A549 (cell line): ENCODE measurements around the gene ZNF747. TPM values are rescaled to one million over a fixed set of nuclear protein-coding genes. Genes with fewer than 3 reads are reported as not detected.

Experiments
- ATAC-seq, 2 experiments: fragments of 200-7000 bp in 1 of 2; fragments of >200 bp in 1 of 2; cut with Nextera tagmentation in 1 of 2; cut with Tn5 transposase in 1 of 2; 3 replicates each; pipeline versions ENCODE4 v1.8.0 to v1.9.1; 2018 to 2020; ENCODE audit warnings: mild to moderate bottlenecking in 1 of 2, moderate library complexity in 1 of 2
- CTCF ChIA-PET: fragments of 300-600 bp; sonication (Branson Sonifier 250); formaldehyde crosslinking; extraction: SDS; loops from one replicate; lab custom pipeline; 2021; ENCODE audit warnings: antibody characterized with exemption, inconsistent platforms; lab: Yijun Ruan, JAX
- POLR2A ChIA-PET: fragments of 350-600 bp; formaldehyde crosslinking; extraction: SDS; loops from one replicate; lab custom pipeline; 2021; ENCODE audit warnings: antibody characterized with exemption, inconsistent platforms; lab: Yijun Ruan, JAX
- DNase-seq, 2 experiments: peaks; one replicate each; pipeline versions ENCODE4 v3.0.0 to v3.0.0-alpha.2; 2011 to 2016; ENCODE audit warnings: low read depth in 1 of 2, low spot score in 1 of 2
- FAIRE-seq: peaks from 2 replicates; lab custom pipeline; 2011; peaks lifted over from hg19 to GRCh38; lab: Jason Lieb, UNC
- H3K27ac ChIP-seq, 2 experiments: fragments of >200 bp; sonication (Bioruptor Twin); formaldehyde crosslinking; 3 replicates each; pipeline ENCODE4 v1.5.1; 2016 to 2017
- H3K4me1 ChIP-seq: fragments of >200 bp; sonication (Bioruptor Twin); formaldehyde crosslinking; 3 replicates; pipeline ENCODE4 v1.6.1; 2016
- H3K4me2 ChIP-seq: fragments of >200 bp; sonication (Bioruptor Twin); formaldehyde crosslinking; 3 replicates; pipeline ENCODE4 v1.6.1; 2016
- H3K4me3 ChIP-seq: fragments of >200 bp; sonication (Bioruptor Twin); formaldehyde crosslinking; 3 replicates; pipeline ENCODE4 v1.5.1; 2016
- H3K9me3 ChIP-seq: fragments of >200 bp; sonication (Bioruptor Twin); formaldehyde crosslinking; 3 replicates; pipeline ENCODE4 v1.6.1; 2016
- ATOH8 ChIP-seq: fragments of 250-450 bp; sonication (Bioruptor Pico); IDR thresholded peaks from 2 replicates; pipeline ENCODE4 v1.5.0; 2020; ENCODE audit warnings: low read depth, mild to moderate bottlenecking, moderate library complexity
- BCL3 ChIP-seq: fragments of >200 bp; sonication (Bioruptor Twin); formaldehyde crosslinking; IDR thresholded peaks from 3 replicates; pipeline ENCODE4 v1.6.1; 2016
- BHLHE40 ChIP-seq: IDR thresholded peaks from 2 replicates; pipeline ENCODE4 v1.6.1; 2012; ENCODE audit warnings: low read depth, low read length, inconsistent platforms
- CBX8 ChIP-seq: fragments of 200-600 bp; sonication (generic); IDR thresholded peaks from 2 replicates; pipeline ENCODE4 v1.6.1; 2016
- CEBPB ChIP-seq, 2 experiments: fragments of >200 bp in 1 of 2; sonication (Bioruptor Twin) in 1 of 2; formaldehyde crosslinking in 1 of 2; IDR thresholded peaks; 2 replicates each; pipeline ENCODE4 v1.6.1; 2012 to 2016
- E2F6 ChIP-seq: IDR thresholded peaks from 2 replicates; pipeline ENCODE4 v1.6.1; 2012; ENCODE audit warnings: low read depth, borderline replicate concordance
- EHMT2 ChIP-seq: fragments of 200-600 bp; sonication (generic); IDR thresholded peaks from 2 replicates; pipeline ENCODE4 v1.6.1; 2016; ENCODE audit warnings: antibody characterized with exemption, low read depth, mild to moderate bottlenecking, moderate library complexity
- ELK1 ChIP-seq: fragments of 150-350 bp; IDR thresholded peaks from 2 replicates; pipeline ENCODE4 v1.6.1; 2014; ENCODE audit warnings: low read depth, mild to moderate bottlenecking, low read length
- HEYL ChIP-seq: fragments of 250-450 bp; sonication (Bioruptor Pico); IDR thresholded peaks from 2 replicates; pipeline ENCODE4 v1.8.0; 2021; ENCODE audit warnings: mild to moderate bottlenecking, moderate library complexity
- JUNB ChIP-seq: fragments of >200 bp; sonication (Bioruptor Twin); formaldehyde crosslinking; IDR thresholded peaks from 2 replicates; pipeline ENCODE4 v1.6.1; 2016
- KDM1A ChIP-seq: fragments of 200-600 bp; sonication (generic); IDR thresholded peaks from 2 replicates; pipeline ENCODE4 v1.6.1; 2016; ENCODE audit warnings: low read depth, mild to moderate bottlenecking
- MYC ChIP-seq: IDR thresholded peaks from 2 replicates; pipeline ENCODE4 v1.6.1; 2012; ENCODE audit warnings: mild to moderate bottlenecking, inconsistent platforms, low read length, improper control_type of control experiment, borderline replicate concordance
- NFE2L2 ChIP-seq: fragments of 150-350 bp; conservative IDR thresholded peaks from 2 replicates; pipeline ENCODE4 v1.6.1; 2014; ENCODE audit warnings: low read length
- NPAS2 ChIP-seq: fragments of 250-450 bp; sonication (Bioruptor Pico); IDR thresholded peaks from 2 replicates; pipeline ENCODE4 v1.8.0; 2022; ENCODE audit warnings: mild to moderate bottlenecking, moderate library complexity, borderline replicate concordance
- NR3C1 ChIP-seq: fragments of >200 bp; sonication (Bioruptor Twin); formaldehyde crosslinking; IDR thresholded peaks from 3 replicates; pipeline ENCODE4 v1.6.1; 2017
- PBX3 ChIP-seq: IDR thresholded peaks from 2 replicates; pipeline ENCODE4 v1.6.1; 2012
- POLR2A ChIP-seq: IDR thresholded peaks from 2 replicates; pipeline ENCODE4 v1.6.1; 2012; ENCODE audit warnings: mild to moderate bottlenecking, low read length
- RAD21 ChIP-seq, 2 experiments: fragments of >200 bp in 1 of 2; sonication (Bioruptor Twin) in 1 of 2; formaldehyde crosslinking in 1 of 2; IDR thresholded peaks in 1 of 2; conservative IDR thresholded peaks in 1 of 2; 2 replicates in 1 of 2; 3 replicates in 1 of 2; pipeline ENCODE4 v1.6.1; 2012 to 2018; ENCODE audit warnings: inconsistent platforms in 1 of 2
- RARB ChIP-seq: fragments of 250-450 bp; sonication (Bioruptor Pico); IDR thresholded peaks from 2 replicates; pipeline ENCODE4 v1.8.0; 2021; ENCODE audit warnings: mild to moderate bottlenecking, moderate library complexity
- SREBF2 ChIP-seq: fragments of 450-650 bp; IDR thresholded peaks from 2 replicates; pipeline ENCODE4 v1.6.1; 2014; ENCODE audit warnings: mild to moderate bottlenecking, moderate library complexity
- TFCP2L1 ChIP-seq: fragments of 250-450 bp; sonication (Bioruptor Pico); IDR thresholded peaks from 2 replicates; pipeline ENCODE4 v1.5.0; 2021; ENCODE audit warnings: mild to moderate bottlenecking
- USF2 ChIP-seq: fragments of 450-650 bp; IDR thresholded peaks from 2 replicates; pipeline ENCODE4 v1.6.1; 2014; ENCODE audit warnings: antibody characterized with exemption
- ZC3H11A ChIP-seq: fragments of 450-650 bp; IDR thresholded peaks from 2 replicates; pipeline ENCODE4 v1.6.1; 2014; ENCODE audit warnings: antibody characterized with exemption, mild to moderate bottlenecking
- WGBS: methylation state at CpG from one replicate; pipeline ENCODE4 v1.1.6; 2017; ENCODE audit errors: missing lambda C conversion rate; 5-methylcytosine and 5-hydroxymethylcytosine counted together
- polyA plus RNA-seq, 4 experiments: library from polyadenylated mRNA; depleted of rRNA in 3 of 4; stranded (reverse); fragments of >200 nt; fragmentation: RNase III in 1 of 4; extraction: RNeasy Plus Mini Kit Qiagen cat#74134 plus additional on column Dnase treatment in 1 of 4; gene quantifications; 2 replicates in 3 of 4; 3 replicates in 1 of 4; pipeline ENCODE4 v1.2.3, GENCODE V29; 2011 to 2017

The ZNF747 gene
- polyA plus RNA-seq, 2 of the 4 experiments (the other 2 are of a cell fraction): 4.8 to 5.0 TPM

GRCh38 chr16:30485818-30486436 lies 48.7 kb downstream of the ZNF747 start:
- ChIA-PET POLR2A (interaction anchor here (0.6 kb wide), 1 partner anchor 44 kb away, joined by 3 read pairs; no protein-coding TSS in a partner anchor), CTCF (interaction anchor here (1.3 to 1.5 kb wide), 3 partner anchors 9 to 35 kb away, joined by 3 to 4 read pairs (median 3); no protein-coding TSS in a partner anchor)
- Histone ChIP-seq H3K27ac (no peak overlapping the region), H3K9me3 (no peaks in the 10 kb centered on the region), H3K4me3 (no peak overlapping the region), H3K4me1 (peaks cover 10% of the 10 kb centered on the region; the same call in 2 of the 3 replicates), H3K4me2 (no peak overlapping the region)
- FAIRE-seq (no peak), ATAC-seq (no peak), DNase-seq (no peak)
- WGBS: 78% methylated on average over 7 of the region's 7 CpGs
- TF ChIP-seq NR3C1 (no peak), PBX3 (no peak), HEYL (CRISPR knock-in tag) (no peak), USF2 (no peak), JUNB (no peak), ZC3H11A (no peak), RAD21 (conservative IDR thresholded peaks at IDR 0.05 in 1 of 2, IDR thresholded peaks at IDR 0.05 in 1 of 2) (no peak), TFCP2L1 (CRISPR knock-in tag) (no peak), MYC (no peak), POLR2A (no peak), CBX8 (no peak), BCL3 (no peak)

GRCh38 chr16:30484887-30485286 lies 49.8 kb downstream of the ZNF747 start:
- no peaks in the 10 kb centered on the region for H3K9me3 ChIP-seq
- ChIA-PET POLR2A (no interaction called here), CTCF (interaction anchor here (0.6 to 2.5 kb wide), 2 partner anchors 35 to 136 kb away, joined by 6 to 7 read pairs; no protein-coding TSS in a partner anchor)
- H3K4me1 ChIP-seq: peaks cover 10% of the 10 kb centered on the region; the same call in 2 of the 3 replicates
- no peak overlapping the region for H3K4me2 ChIP-seq
- no peak for TF ChIP-seq SREBF2
- no peak for TF ChIP-seq EHMT2
- TF ChIP-seq RARB: no peak
- no peak for TF ChIP-seq NFE2L2
- no peak for TF ChIP-seq ATOH8
- TF ChIP-seq JUNB: no peak
- no peak for TF ChIP-seq BHLHE40
- no peak for TF ChIP-seq NPAS2 (CRISPR knock-in tag)
- TF ChIP-seq E2F6: no peak
- TF ChIP-seq ELK1: no peak
- TF ChIP-seq CEBPB (IDR thresholded peaks at IDR 0.05): no peak
- TF ChIP-seq POLR2A: no peak
- TF ChIP-seq KDM1A: no peak
- no peak for FAIRE-seq
- DNase-seq: no peak
- ATAC-seq: no peak
- no peak overlapping the region for H3K4me3 ChIP-seq
- H3K27ac ChIP-seq: no peak overlapping the region
